Liver (tissue), 9 donors: Measurements from ENCODE around the gene XDH. TPM values are rescaled to one million over a fixed set of nuclear protein-coding genes. Genes with fewer than 3 reads are reported as not detected.

Experiments used
- DNase-seq: peaks from one replicate; pipeline ENCODE4 v3.0.0-alpha.2; 2017; ENCODE audit warnings: low spot score
- H3K27ac ChIP-seq, 2 donors: one replicate each; pipeline ENCODE4 v1.7.0; 2013; ENCODE audit warnings: inconsistent platforms in 2 of 2, low read length in 2 of 2, control low read depth in 1 of 2, low read depth in 1 of 2, mild to moderate bottlenecking in 1 of 2
- H3K27me3 ChIP-seq, 4 donors: one replicate each; pipeline versions ENCODE4 v1.6.1 to v1.7.0; 2013; ENCODE audit warnings: low read length in 3 of 4, inconsistent platforms in 1 of 4, mild to moderate bottlenecking in 1 of 4, moderate library complexity in 1 of 4; ENCODE audit not compliant: control insufficient read depth in 4 of 4, insufficient read depth in 4 of 4
- H3K36me3 ChIP-seq, 4 donors: one replicate each; pipeline versions ENCODE4 v1.6.1 to v1.7.0; 2013; ENCODE audit warnings: low read length in 3 of 4, mild to moderate bottlenecking in 3 of 4, low read depth in 1 of 4, moderate library complexity in 1 of 4; ENCODE audit not compliant: control insufficient read depth in 4 of 4, insufficient read depth in 3 of 4
- H3K4me1 ChIP-seq, 4 donors: one replicate each; pipeline versions ENCODE4 v1.6.1 to v1.7.0; 2013; ENCODE audit warnings: low read length in 3 of 4, mild to moderate bottlenecking in 3 of 4, moderate library complexity in 1 of 4; ENCODE audit not compliant: control insufficient read depth in 4 of 4, insufficient read depth in 4 of 4
- H3K4me3 ChIP-seq, 3 donors: one replicate each; pipeline versions ENCODE4 v1.6.1 to v1.7.0; 2013; ENCODE audit warnings: low read length in 3 of 3, control low read depth in 1 of 3, low read depth in 1 of 3, mild to moderate bottlenecking in 1 of 3
- H3K9ac ChIP-seq, 2 donors: one replicate each; pipeline ENCODE4 v1.7.0; 2013; ENCODE audit warnings: low read length in 2 of 2, mild to moderate bottlenecking in 2 of 2, moderate library complexity in 2 of 2, control low read depth in 1 of 2, low read depth in 1 of 2
- H3K9me3 ChIP-seq, 4 donors: one replicate each; pipeline versions ENCODE4 v1.6.1 to v1.7.0; 2013; ENCODE audit warnings: low read length in 3 of 4; ENCODE audit not compliant: control insufficient read depth in 4 of 4
- CTCF ChIP-seq: fragments of 150-350 bp; IDR thresholded peaks from 2 replicates; pipeline ENCODE4 v1.5.1; 2017; ENCODE audit warnings: improper control_type of control experiment, low read depth, low read length; ENCODE audit not compliant: missing input control
- EGR1 ChIP-seq, 2 donors: IDR thresholded peaks; 2 replicates each; pipeline ENCODE4 v1.6.1; 2016 to 2018; ENCODE audit warnings: antibody characterized with exemption in 2 of 2, low read depth in 2 of 2
- FOXA1 ChIP-seq: IDR thresholded peaks from 2 replicates; pipeline ENCODE4 v1.6.1; 2016; ENCODE audit warnings: antibody characterized with exemption
- FOXA2 ChIP-seq: IDR thresholded peaks from 2 replicates; pipeline ENCODE4 v1.6.1; 2016; ENCODE audit warnings: antibody characterized with exemption
- GABPA ChIP-seq, 2 donors: IDR thresholded peaks in 1 of 2; conservative IDR thresholded peaks in 1 of 2; 2 replicates each; pipeline ENCODE4 v1.6.1; 2016; ENCODE audit warnings: antibody characterized with exemption in 2 of 2, mild to moderate bottlenecking in 1 of 2, moderate library complexity in 1 of 2
- HNF4G ChIP-seq: IDR thresholded peaks from 2 replicates; pipeline ENCODE4 v1.6.1; 2016; ENCODE audit warnings: antibody characterized with exemption
- MAX ChIP-seq: IDR thresholded peaks from 2 replicates; pipeline ENCODE4 v1.6.1; 2016; ENCODE audit warnings: antibody characterized with exemption
- NR2F2 ChIP-seq: IDR thresholded peaks from 2 replicates; pipeline ENCODE4 v1.6.1; 2016; ENCODE audit warnings: antibody characterized with exemption
- RAD21 ChIP-seq, 2 donors: IDR thresholded peaks; 2 replicates each; pipeline ENCODE4 v1.6.1; 2016; ENCODE audit warnings: antibody characterized with exemption in 2 of 2, mild to moderate bottlenecking in 2 of 2
- REST ChIP-seq: IDR thresholded peaks from 2 replicates; pipeline ENCODE4 v1.6.1; 2016; ENCODE audit warnings: antibody characterized with exemption, mild to moderate bottlenecking
- RXRA ChIP-seq, 2 donors: IDR thresholded peaks; 2 replicates each; pipeline ENCODE4 v1.6.1; 2017 to 2018; ENCODE audit warnings: antibody characterized with exemption in 2 of 2, mild to moderate bottlenecking in 1 of 2
- SP1 ChIP-seq: IDR thresholded peaks from 2 replicates; pipeline ENCODE4 v1.6.1; 2018; ENCODE audit warnings: antibody characterized with exemption, mild to moderate bottlenecking
- TAF1 ChIP-seq: conservative IDR thresholded peaks from 2 replicates; pipeline ENCODE4 v1.6.1; 2016; ENCODE audit warnings: antibody characterized with exemption, mild to moderate bottlenecking
- YY1 ChIP-seq: IDR thresholded peaks from 2 replicates; pipeline ENCODE4 v1.6.1; 2016; ENCODE audit warnings: antibody characterized with exemption, mild to moderate bottlenecking
- WGBS: extraction: QIAGEN DNeasy Blood & Tissue Kit; methylation state at CpG from one replicate; pipeline ENCODE4 v1.1.7; 2013; 5-methylcytosine and 5-hydroxymethylcytosine counted together
- polyA plus RNA-seq, 2 donors: library from polyadenylated mRNA; stranded (reverse) in 1 of 2; unstranded in 1 of 2; fragments of 200-250 nt in 1 of 2; fragments of >200 nt in 1 of 2; fragmentation: Nextera tagmentation in 1 of 2; extraction: Ambion mirVana in 1 of 2; gene quantifications; one replicate each; pipeline versions ENCODE4 v1.2.1 to v1.2.3, GENCODE V29; 2013 to 2015
- total RNA-seq, 2 donors: library from RNA; depleted of rRNA; stranded (reverse); fragments of >200 nt; gene quantifications; one replicate each; pipeline ENCODE4 v1.2.3, GENCODE V29; 2014
- TF ChIP-seq, protein P1 (sequence below): IDR thresholded peaks from 2 replicates; pipeline ENCODE4 v1.6.1; 2016; ENCODE audit warnings: antibody characterized with exemption
- TF ChIP-seq, protein P2 (sequence below): IDR thresholded peaks from 2 replicates; pipeline ENCODE4 v1.6.1; 2016; ENCODE audit warnings: antibody characterized with exemption
- donor health status: healthy.
- donor health status: healthy.
- donor health status: healthy.
- donor health status: healthy.
- donor health status: healthy.

Gene XDH
- total and polyA plus RNA-seq, 4 donors = 6.8 to 76.6 (median 12.0) TPM

DNA sequence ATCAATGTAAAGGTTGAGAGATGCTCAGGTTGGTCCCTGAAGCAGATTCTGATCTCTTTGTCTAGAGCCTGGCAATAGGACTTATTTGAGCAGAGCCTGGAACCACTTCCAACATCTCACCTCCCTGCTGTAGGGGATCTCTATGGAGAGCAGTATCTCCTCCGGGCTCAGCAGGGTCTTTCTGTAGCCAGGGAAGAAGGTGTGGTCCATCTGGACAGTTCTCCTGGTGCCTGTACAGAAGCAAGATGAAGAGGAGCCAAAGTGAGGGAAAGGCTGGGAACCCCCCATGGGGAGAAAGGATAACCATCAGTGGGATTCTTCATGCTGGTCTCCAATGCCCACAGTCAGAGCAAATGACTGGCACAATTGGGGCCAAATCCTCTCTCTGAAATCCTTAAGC lies 34.8 kb downstream of the XDH start:
- WGBS = 95% methylated on average over 1 of the region's 1 CpG
- H3K9me3 ChIP-seq = no peaks in the 10 kb centered on the region
- no peak for TF ChIP-seq HNF4G
- TF ChIP-seq MAX = no peak
- no peak for TF ChIP-seq TAF1
- no peak for TF ChIP-seq NR2F2
- TF ChIP-seq CTCF = no peak
- TF ChIP-seq SP1 = no peak
- no peak for TF ChIP-seq EGR1 (IDR thresholded peaks at IDR 0.05; ENCODE audit: low read depth in 2 of 2)
- TF ChIP-seq, protein P1, sequence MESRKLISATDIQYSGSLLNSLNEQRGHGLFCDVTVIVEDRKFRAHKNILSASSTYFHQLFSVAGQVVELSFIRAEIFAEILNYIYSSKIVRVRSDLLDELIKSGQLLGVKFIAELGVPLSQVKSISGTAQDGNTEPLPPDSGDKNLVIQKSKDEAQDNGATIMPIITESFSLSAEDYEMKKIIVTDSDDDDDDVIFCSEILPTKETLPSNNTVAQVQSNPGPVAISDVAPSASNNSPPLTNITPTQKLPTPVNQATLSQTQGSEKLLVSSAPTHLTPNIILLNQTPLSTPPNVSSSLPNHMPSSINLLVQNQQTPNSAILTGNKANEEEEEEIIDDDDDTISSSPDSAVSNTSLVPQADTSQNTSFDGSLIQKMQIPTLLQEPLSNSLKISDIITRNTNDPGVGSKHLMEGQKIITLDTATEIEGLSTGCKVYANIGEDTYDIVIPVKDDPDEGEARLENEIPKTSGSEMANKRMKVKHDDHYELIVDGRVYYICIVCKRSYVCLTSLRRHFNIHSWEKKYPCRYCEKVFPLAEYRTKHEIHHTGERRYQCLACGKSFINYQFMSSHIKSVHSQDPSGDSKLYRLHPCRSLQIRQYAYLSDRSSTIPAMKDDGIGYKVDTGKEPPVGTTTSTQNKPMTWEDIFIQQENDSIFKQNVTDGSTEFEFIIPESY = no peak
- TF ChIP-seq FOXA2 = no peak
- TF ChIP-seq GABPA (IDR thresholded peaks at IDR 0.05 in 1 of 2, conservative IDR thresholded peaks at IDR 0.05 in 1 of 2) = no peak
- no peak for TF ChIP-seq RAD21 (IDR thresholded peaks at IDR 0.05)
- H3K27me3 ChIP-seq = no peaks in the 10 kb centered on the region
- H3K9ac ChIP-seq = no peak overlapping the region
- DNase-seq = no peak
- H3K4me1 ChIP-seq = peaks cover 3 to 28% (median 11%) of the 10 kb centered on the region in 4 donors
- peaks cover 3 to 52% (median 44%) of the 10 kb centered on the region in 4 donors for H3K36me3 ChIP-seq
- no peak overlapping the region for H3K27ac ChIP-seq
- no peak overlapping the region for H3K4me3 ChIP-seq

DNA sequence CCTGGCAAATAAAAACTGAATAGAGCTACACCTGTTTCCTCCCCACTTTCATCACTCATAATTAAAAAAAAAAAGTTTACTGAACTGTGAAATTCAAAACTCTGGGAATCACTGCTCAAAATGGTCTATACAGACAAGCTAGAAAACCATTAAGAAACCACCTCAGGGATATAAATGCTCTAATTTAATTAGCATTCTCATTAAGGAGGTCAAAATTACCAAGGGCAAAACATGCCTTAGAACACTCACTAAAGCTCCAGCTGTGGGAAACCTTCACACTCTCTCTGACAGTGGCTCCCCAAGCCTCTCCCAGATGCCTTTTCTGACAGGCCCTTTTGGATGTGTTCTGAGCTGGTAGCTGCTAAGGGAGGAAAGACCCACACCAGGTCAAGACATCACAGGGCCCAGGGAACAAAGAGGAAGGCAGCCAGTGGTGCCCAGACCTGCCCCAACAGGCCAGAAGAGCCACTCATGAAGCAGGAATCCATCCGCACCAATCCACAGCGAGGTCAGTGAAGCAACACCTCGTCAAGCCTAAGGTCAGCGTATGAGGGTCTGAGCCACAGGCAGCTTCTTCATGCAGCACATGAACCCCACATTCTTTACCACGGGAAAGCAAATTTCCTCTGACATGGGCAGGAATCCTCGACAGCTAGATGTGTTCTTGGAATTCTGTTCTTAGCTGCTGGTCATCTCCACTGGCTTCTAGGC lies 35.6 kb downstream of the XDH start:
- no peak for DNase-seq
- H3K9ac ChIP-seq = peak overlapping the region in 1 of 2 donors; percentile 21
- peak overlapping the region; percentile 28 to 47 for H3K27ac ChIP-seq
- H3K36me3 ChIP-seq = peaks cover 3 to 50% (median 47%) of the 10 kb centered on the region in 4 donors
- no peaks in the 10 kb centered on the region for H3K9me3 ChIP-seq
- peaks cover 3 to 28% (median 11%) of the 10 kb centered on the region in 4 donors for H3K4me1 ChIP-seq
- WGBS = 88% methylated on average over 6 of the region's 6 CpGs
- H3K27me3 ChIP-seq = no peaks in the 10 kb centered on the region
- TF ChIP-seq FOXA2 = no peak
- TF ChIP-seq RXRA (IDR thresholded peaks at IDR 0.05) = no peak
- TF ChIP-seq, protein P2, sequence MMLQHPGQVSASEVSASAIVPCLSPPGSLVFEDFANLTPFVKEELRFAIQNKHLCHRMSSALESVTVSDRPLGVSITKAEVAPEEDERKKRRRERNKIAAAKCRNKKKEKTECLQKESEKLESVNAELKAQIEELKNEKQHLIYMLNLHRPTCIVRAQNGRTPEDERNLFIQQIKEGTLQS = no peak
- no peak for TF ChIP-seq TAF1
- no peak for TF ChIP-seq RAD21 (IDR thresholded peaks at IDR 0.05)
- TF ChIP-seq HNF4G = no peak
- no peak for TF ChIP-seq FOXA1
- TF ChIP-seq, protein P1 = no peak
- TF ChIP-seq GABPA (IDR thresholded peaks at IDR 0.05 in 1 of 2, conservative IDR thresholded peaks at IDR 0.05 in 1 of 2) = no peak
- TF ChIP-seq CTCF = no peak
- no peak for TF ChIP-seq YY1
- no peak for TF ChIP-seq MAX
- no peak for TF ChIP-seq REST
- H3K4me3 ChIP-seq = no peak overlapping the region
